Hepatocyte (in vitro differentiated cells): ENCODE data around the gene PNPLA2. TPM values are rescaled to one million over a fixed set of nuclear protein-coding genes. Genes with fewer than 3 reads are reported as not detected.

Source experiments
- DNase-seq: peaks from one replicate; pipeline ENCODE4 v3.0.0-alpha.2; 2016; ENCODE audit warnings: low spot score
- H2AFZ ChIP-seq: fragments of 200-600 bp; sonication (generic); 2 replicates; pipeline ENCODE4 v1.6.0; 2016; ENCODE audit warnings: antibody characterized with exemption, mild to moderate bottlenecking
- H3K27ac ChIP-seq: fragments of 200-600 bp; sonication (generic); 2 replicates; pipeline ENCODE4 v1.5.1; 2016; ENCODE audit warnings: mild to moderate bottlenecking
- H3K27me3 ChIP-seq: fragments of 200-600 bp; sonication (generic); 2 replicates; pipeline ENCODE4 v1.6.1; 2016
- H3K36me3 ChIP-seq: fragments of 200-600 bp; sonication (generic); replicated peaks from 2 replicates; pipeline ENCODE4 v1.5.1; 2016; ENCODE audit warnings: low read depth; ENCODE audit not compliant: insufficient read depth
- H3K4me1 ChIP-seq: fragments of 200-600 bp; sonication (generic); 2 replicates; pipeline ENCODE4 v1.5.1; 2016; ENCODE audit warnings: mild to moderate bottlenecking, moderate library complexity; ENCODE audit not compliant: insufficient read depth
- H3K4me2 ChIP-seq: fragments of 200-600 bp; sonication (generic); 2 replicates; pipeline ENCODE4 v1.6.0; 2016
- H3K4me3 ChIP-seq: fragments of 200-600 bp; sonication (generic); 2 replicates; pipeline ENCODE4 v1.5.1; 2016; ENCODE audit warnings: mild to moderate bottlenecking
- H3K79me2 ChIP-seq: fragments of 200-600 bp; sonication (generic); 2 replicates; pipeline ENCODE4 v1.6.0; 2017; ENCODE audit warnings: mild to moderate bottlenecking
- H3K9me2 ChIP-seq: fragments of 200-600 bp; sonication (generic); replicated peaks from 2 replicates; pipeline ENCODE4 v1.6.0; 2017; ENCODE audit warnings: mild to moderate bottlenecking; ENCODE audit not compliant: insufficient read depth
- H3K9me3 ChIP-seq: fragments of 200-600 bp; sonication (generic); 2 replicates; pipeline ENCODE4 v1.5.1; 2016; ENCODE audit warnings: low read depth, mild to moderate bottlenecking
- H4K20me1 ChIP-seq: fragments of 200-600 bp; sonication (generic); 2 replicates; pipeline ENCODE4 v1.6.0; 2016; ENCODE audit warnings: mild to moderate bottlenecking; ENCODE audit not compliant: insufficient read depth, poor library complexity, severe bottlenecking
- EZH2 ChIP-seq: fragments of 200-600 bp; sonication (generic); IDR thresholded peaks from 2 replicates; pipeline ENCODE4 v1.6.1; 2016; ENCODE audit warnings: antibody characterized with exemption, mild to moderate bottlenecking, borderline replicate concordance
- EZH2phosphoT487 ChIP-seq: fragments of 200-600 bp; sonication (generic); IDR thresholded peaks from one replicate; pipeline ENCODE4 v1.6.1; 2018; ENCODE audit warnings: antibody characterized with exemption, mild to moderate bottlenecking, low read depth, moderate library complexity; ENCODE audit not compliant: unreplicated experiment, severe bottlenecking
- WGBS: methylation state at CpG from one replicate; pipeline ENCODE4 v1.1.6; 2016; ENCODE audit warnings: low lambda C conversion rate; ENCODE audit errors: missing lambda C conversion rate; 5-methylcytosine and 5-hydroxymethylcytosine counted together
- polyA plus RNA-seq: library from polyadenylated mRNA; unstranded; fragments of >200 nt; fragmentation: Nextera tagmentation; extraction: Ambion mirVana; gene quantifications from 2 replicates; pipeline ENCODE4 v1.2.1, GENCODE V29; 2016
- total RNA-seq: library from RNA; depleted of rRNA; stranded (reverse); fragments of >200 nt; gene quantifications from 2 replicates; pipeline ENCODE4 v1.2.3, GENCODE V29; 2014
- TF ChIP-seq, protein P1 (sequence below): fragments of 200-600 bp; sonication (generic); IDR thresholded peaks from 2 replicates; pipeline ENCODE4 v1.5.1; 2016; ENCODE audit warnings: antibody characterized with exemption, mild to moderate bottlenecking; ENCODE audit not compliant: poor library complexity

PNPLA2 gene
- total and polyA plus RNA-seq, 2 experiments from 2014 or later = 12.9 to 50.0 TPM

DNA sequence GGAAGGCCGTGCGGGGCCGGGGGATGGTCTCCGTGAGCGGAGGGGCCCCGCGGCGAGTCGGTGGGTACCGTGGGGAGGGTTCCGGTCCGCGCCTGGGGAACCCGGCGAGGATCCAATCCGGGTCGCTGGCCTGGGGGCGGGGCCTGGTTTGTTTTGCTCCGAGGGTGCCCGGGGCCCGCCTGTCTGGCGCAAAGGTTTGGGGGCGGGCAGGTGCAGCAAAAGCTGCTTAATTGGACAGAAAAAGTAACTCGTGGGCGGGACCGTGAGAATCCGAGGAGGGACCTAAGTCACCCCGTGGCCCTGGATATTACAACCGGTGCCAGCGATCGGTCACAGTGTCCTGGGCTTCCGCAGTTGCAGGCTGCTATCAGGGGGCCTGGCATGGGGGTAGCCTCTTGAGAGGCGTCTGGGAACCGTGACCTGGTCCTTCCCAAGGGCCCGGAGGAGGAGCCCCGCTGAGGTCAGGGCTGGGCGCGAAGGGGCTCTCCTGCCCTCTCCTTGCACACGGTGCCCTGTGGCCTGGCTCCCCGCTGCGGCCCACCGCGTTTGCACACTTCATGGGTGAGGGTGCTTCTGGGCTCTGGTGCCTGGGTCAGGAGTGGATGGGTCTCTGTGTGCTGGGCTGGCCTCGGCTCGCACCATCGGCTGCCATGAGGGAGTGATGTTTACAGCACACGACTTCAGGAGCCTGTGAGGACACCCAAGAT is 1.4 kb downstream of the PNPLA2 start:
- no peaks in the 10 kb centered on the region for H3K27me3 ChIP-seq
- H3K4me1 ChIP-seq = peaks cover 16% of the 10 kb centered on the region
- no peaks in the 10 kb centered on the region for H3K36me3 ChIP-seq
- peaks cover 16% of the 10 kb centered on the region for H4K20me1 ChIP-seq
- H2AFZ ChIP-seq = peak overlapping the region; percentile 58
- peak overlapping the region; percentile 89 for H3K4me3 ChIP-seq
- H3K9me2 ChIP-seq = no peaks in the 10 kb centered on the region
- H3K79me2 ChIP-seq = peaks cover 19% of the 10 kb centered on the region
- WGBS = 11% methylated on average over 29 of the region's 47 CpGs
- peak overlapping the region; percentile 91 for H3K4me2 ChIP-seq
- peak; percentile 93 for DNase-seq
- H3K9me3 ChIP-seq = no peaks in the 10 kb centered on the region
- peak overlapping the region; percentile 88 for H3K27ac ChIP-seq
- TF ChIP-seq EZH2 = no peak
- TF ChIP-seq EZH2phosphoT487 = no peak
- TF ChIP-seq, protein P1, sequence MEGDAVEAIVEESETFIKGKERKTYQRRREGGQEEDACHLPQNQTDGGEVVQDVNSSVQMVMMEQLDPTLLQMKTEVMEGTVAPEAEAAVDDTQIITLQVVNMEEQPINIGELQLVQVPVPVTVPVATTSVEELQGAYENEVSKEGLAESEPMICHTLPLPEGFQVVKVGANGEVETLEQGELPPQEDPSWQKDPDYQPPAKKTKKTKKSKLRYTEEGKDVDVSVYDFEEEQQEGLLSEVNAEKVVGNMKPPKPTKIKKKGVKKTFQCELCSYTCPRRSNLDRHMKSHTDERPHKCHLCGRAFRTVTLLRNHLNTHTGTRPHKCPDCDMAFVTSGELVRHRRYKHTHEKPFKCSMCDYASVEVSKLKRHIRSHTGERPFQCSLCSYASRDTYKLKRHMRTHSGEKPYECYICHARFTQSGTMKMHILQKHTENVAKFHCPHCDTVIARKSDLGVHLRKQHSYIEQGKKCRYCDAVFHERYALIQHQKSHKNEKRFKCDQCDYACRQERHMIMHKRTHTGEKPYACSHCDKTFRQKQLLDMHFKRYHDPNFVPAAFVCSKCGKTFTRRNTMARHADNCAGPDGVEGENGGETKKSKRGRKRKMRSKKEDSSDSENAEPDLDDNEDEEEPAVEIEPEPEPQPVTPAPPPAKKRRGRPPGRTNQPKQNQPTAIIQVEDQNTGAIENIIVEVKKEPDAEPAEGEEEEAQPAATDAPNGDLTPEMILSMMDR = no peak

DNA sequence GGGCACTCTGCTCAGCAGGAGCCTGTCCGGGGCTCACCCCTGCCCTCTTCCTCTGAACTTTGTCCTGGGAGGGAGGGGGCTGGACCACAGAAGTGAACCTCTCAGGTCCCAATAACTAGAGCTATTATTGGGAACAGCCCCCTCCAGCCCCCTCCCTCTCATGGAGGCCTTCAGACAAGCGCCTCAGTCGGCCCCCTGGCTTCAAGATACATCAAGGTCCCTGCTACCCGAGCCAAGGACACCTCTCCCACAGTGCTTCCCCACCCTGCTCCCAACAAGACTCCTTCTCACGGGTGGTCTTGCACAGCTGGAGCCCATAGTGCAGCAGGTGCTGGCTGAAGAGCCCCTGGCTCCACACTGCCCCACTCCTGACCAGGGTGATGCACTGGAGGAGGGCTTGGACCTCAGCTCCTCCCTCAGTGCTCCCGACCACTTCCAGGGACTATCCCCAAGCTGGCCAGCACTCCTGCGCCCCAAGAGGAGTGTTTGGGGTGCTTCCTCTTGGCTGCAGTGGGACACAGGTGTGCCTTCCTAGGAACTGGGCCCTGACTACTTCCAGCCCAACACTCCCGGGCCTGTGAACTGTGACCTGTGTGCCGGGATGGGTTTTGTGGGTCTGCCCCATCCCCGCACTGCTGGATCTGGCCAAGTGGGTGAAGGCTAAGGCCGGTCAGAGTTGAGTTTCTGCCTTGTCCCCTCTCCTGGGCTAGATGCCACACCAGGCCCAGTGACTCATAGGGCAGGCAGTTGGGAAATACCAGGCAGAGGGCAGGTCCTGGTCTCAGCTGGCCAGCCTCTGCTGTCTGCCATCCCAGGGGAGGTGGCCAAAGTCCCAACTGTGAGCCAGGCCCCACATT is 2.2 kb downstream of the PNPLA2 start:
- DNase-seq = peak; percentile 62
- Histone ChIP-seq H3K36me3 (no peaks in the 10 kb centered on the region), H3K27me3 (peaks cover under 1% of the 10 kb centered on the region), H2AFZ (no peak overlapping the region), H3K9me2 (no peaks in the 10 kb centered on the region), H3K79me2 (peaks cover 19% of the 10 kb centered on the region), H3K4me2 (peak overlapping the region; percentile 91), H4K20me1 (peaks cover 16% of the 10 kb centered on the region), H3K4me3 (peak overlapping the region; percentile 89), H3K4me1 (peaks cover 16% of the 10 kb centered on the region), H3K27ac (no peak overlapping the region), H3K9me3 (no peaks in the 10 kb centered on the region)
- 81% methylated on average over 11 of the region's 11 CpGs for WGBS
- TF ChIP-seq EZH2 (no peak), EZH2phosphoT487 (no peak)
- TF ChIP-seq, protein P1 = no peak

DNA sequence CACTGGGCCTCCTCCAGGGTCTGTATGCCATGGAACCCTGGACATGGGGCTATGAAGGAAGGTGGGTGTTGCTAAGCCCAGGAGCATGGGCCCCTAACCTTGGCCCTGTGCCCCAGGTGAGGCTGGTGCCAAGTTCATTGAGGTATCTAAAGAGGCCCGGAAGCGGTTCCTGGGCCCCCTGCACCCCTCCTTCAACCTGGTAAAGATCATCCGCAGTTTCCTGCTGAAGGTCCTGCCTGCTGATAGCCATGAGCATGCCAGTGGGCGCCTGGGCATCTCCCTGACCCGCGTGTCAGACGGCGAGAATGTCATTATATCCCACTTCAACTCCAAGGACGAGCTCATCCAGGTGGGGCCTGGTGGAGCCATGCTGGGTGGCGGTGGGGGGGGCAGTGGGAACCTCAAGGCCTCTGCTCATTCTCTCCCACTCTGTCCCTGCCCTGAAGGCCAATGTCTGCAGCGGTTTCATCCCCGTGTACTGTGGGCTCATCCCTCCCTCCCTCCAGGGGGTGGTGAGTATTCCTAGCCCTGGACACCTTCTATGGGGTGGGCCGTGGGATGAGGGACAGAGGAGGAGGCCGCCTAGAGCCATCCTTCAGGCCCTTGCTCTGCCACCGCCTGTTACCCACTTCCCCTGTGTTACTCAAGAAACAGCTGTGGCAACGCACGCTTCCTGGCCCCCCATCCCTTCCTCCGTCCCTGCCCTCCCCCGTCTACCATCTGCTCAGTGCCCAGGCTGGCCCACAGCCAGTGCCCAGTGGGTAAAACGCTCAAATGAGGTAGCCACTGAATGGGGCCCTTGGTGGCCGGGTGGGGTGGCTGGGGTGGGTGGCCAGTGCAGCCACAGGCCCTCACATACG is 3.0 kb downstream of the PNPLA2 start:
- Histone ChIP-seq H2AFZ (no peak overlapping the region), H3K27me3 (peaks cover 9% of the 10 kb centered on the region), H4K20me1 (peaks cover 16% of the 10 kb centered on the region), H3K9me3 (no peaks in the 10 kb centered on the region), H3K36me3 (no peaks in the 10 kb centered on the region), H3K4me1 (peaks cover 24% of the 10 kb centered on the region), H3K9me2 (no peaks in the 10 kb centered on the region), H3K4me3 (no peak overlapping the region), H3K79me2 (peaks cover 19% of the 10 kb centered on the region), H3K27ac (no peak overlapping the region), H3K4me2 (peak overlapping the region; percentile 91)
- TF ChIP-seq EZH2 (no peak), EZH2phosphoT487 (no peak)
- TF ChIP-seq, protein P1 = no peak
- no peak for DNase-seq
- WGBS = 96% methylated on average over 19 of the region's 22 CpGs
